ENCODE measurements around the gene ADSS2.

- TF ChIP-seq CTCF (IDR thresholded peaks at IDR 0.05 in 4 of 5, conservative IDR thresholded peaks at IDR 0.05 in 1 of 5): no peak
- TF ChIP-seq POLR2A (IDR thresholded peaks at IDR 0.05): no peak
Observed at GRCh38 chr1:244362476-244362875, 89.2 kb downstream of the ADSS2 start.
